H1 (cell line): Measurements from ENCODE around the gene TGFBRAP1.

Source experiments
- GTF2F1 ChIP-seq: IDR thresholded peaks from 2 replicates; pipeline ENCODE4 v1.6.1; 2012; ENCODE audit warnings: low read depth, low read length, improper control_type of control experiment, borderline replicate concordance
- POLR2AphosphoS5 ChIP-seq: IDR thresholded peaks from 2 replicates; pipeline ENCODE4 v1.6.1; 2011; ENCODE audit warnings: low read depth, low read length
- SP1 ChIP-seq: IDR thresholded peaks from 2 replicates; pipeline ENCODE4 v1.6.1; 2011; ENCODE audit warnings: low read depth, low read length

GRCh38 chr2:105307146-105307545, 22.4 kb downstream of the TGFBRAP1 start:
- TF ChIP-seq GTF2F1 (no peak), SP1 (no peak), POLR2AphosphoS5 (no peak)
